GM21723 (cell line): Measurements from ENCODE around the gene LMX1A.

Source experiments
- ATAC-seq: cut with Tn5 transposase; IDR thresholded peaks from one replicate; pipeline ENCODE4 v1.9.1; 2021; ENCODE audit warnings: mild to moderate bottlenecking, moderate library complexity; ENCODE audit not compliant: unreplicated experiment

The LMX1A gene

DNA sequence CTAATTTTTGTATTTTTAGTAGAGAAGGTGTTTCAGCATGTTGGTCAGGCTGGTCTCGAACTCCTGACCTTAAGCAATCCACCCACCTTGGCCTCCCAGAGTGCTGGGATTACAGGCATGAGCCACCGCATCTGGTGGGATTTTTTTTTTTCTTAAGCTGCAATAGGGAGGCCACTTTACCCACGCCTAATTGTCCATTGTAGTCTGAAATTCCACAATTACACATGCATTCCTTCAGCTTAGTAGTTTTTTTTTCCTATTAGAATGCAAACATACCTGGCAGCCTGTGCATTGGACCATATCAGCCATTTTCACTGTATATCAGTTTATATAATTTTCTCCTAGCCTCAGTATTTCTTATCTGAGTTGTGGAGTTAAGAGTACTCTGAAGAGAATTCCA is 186.8 kb downstream of the LMX1A start:
- ATAC-seq, result no peak

- ATAC-seq, result no peak
Measured at GRCh38 chr1:165169028-165169427, 187.5 kb downstream of the LMX1A start.

DNA sequence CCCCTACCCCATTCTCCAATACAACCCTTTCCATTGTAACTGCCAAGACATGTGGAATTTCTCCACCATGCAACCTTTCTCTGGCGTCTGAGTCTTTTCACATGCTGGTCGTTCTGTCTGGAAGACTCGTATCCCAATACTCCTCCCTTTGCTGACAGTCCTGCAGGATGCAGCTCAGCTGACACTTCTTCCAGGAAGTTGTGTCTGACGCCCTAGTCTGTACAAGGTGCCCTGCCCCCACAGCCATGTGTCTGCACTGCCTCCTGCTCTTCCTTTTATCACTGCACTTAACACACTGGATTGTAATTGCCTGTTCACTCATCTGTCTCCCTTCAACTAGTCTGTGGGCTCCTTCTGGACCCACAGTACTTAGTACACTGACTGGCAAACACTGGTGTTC is 188.0 kb downstream of the LMX1A start:
- ATAC-seq, result no peak

DNA sequence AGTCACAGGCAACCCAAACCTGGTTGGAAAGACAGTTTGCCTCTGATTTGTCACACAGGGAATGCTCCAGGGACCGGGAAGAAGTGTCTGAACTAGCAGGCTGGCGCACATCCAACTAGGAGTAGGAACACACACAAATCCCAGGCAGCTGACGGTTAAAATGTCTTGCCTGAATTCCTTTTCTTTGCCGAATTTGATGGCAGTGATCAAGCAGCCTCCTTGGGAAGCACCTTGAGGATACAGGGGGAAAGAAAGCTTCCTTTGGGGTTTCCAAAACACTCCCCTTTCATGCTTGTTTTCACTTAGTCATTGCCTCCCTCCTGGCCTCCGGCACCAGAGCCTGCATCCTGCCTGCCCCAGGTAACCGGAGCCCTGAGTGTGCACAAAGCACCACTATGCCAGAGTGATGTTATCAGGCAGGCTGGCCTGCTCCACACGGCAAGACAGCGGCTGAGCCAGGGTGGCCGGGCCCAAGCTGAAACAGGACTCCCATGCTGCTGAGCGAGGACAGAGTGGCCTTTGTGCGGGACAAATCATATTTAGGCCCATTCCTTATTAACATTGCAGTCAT is 193.8 kb downstream of the LMX1A start:
- no peak for ATAC-seq

DNA sequence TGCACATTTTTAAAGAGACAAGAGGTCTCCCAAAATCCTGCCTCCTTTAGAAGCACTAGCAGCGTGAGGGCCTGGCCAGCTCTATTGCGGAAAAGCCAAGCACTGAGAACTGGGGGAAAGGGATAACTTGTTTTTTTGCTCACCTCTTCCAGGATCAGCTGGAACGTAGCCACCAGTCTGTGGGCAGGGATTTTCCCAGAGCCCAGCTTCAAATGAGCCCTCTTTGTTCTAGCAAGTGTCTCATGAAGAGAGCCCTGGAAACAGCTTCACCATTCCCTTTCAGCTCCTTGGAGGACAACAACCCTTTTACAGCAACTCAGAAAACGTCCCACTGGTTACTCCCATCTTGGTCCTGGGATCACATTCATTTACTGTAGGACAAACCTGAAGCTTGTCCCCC is 195.4 kb downstream of the LMX1A start:
- no peak for ATAC-seq

DNA sequence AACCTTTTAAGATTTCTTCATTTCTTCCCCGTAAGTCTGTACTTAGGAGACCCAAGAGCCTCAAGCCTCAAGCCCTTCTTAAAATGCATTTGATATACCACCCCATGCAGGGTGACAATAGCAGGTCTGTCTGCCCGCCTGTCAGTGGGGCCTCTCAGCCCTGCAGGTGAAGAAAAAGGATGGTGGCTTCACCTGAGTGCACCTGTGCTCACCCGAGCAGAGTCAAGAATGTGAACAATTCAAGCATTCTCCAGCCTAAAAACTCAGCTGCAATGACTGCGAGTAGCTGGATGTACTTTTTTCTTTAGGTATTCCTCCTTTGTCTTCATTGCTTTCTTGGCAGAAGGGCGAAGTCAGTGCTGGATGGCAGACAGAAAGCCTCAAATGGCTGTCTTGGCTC is 203.3 kb downstream of the LMX1A start:
- ATAC-seq, result no peak

DNA sequence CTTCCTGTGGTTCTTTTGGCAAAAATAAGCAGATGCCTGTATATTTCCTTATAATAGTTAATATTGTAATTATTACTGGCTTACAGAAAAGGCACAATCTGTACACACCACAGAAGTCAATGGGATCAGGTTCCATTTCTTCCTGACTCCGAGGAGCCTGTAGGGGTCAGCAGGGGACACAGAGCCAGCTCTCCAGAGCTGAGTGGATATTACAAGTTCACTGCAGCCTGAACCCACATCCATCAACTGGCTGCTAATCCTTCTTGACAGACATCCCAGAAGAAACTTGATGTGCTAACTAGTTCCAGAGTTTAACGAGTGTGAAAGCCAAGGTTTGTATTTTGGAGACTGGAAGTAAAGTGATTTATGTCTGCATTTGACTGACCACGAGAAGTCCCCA is 203.8 kb downstream of the LMX1A start:
- no peak for ATAC-seq

DNA sequence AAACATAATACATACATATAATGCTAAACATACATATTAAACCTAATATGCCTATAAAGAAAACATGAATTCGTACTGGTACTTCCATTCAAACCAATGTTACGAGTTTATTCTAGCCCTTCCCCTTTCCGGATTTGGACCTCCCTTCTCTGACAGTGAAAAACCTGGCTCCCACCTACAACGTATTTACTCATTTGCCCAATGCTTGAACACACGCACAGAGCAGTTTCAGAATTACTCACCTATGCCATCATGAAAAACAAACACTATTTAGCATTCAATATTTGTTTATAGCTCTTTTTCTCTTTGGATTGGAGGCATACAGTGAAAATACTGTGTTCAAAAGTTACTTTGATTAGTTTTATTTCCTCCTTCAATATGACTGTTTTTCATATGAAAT is 204.4 kb downstream of the LMX1A start:
- ATAC-seq, result no peak
